ENCODE data around the gene S1PR5.

The S1PR5 gene

GRCh38 chr19:10516671-10517286, 468 bp downstream of the S1PR5 start:
- no peak for DNase-seq (ENCODE audit: low read depth, low spot score)

GRCh38 chr19:10516064-10516385, 1.2 kb downstream of the S1PR5 start:
- no peak for DNase-seq (ENCODE audit: low read depth, low spot score)

GRCh38 chr19:10514211-10515145, 2.8 kb downstream of the S1PR5 start:
- peak; percentile 64 for DNase-seq (ENCODE audit: low read depth, low spot score)

- peak; percentile 59 for DNase-seq (ENCODE audit: low read depth, low spot score)
Measured at GRCh38 chr19:10513223-10513622, 4.0 kb downstream of the S1PR5 start.

- peak; percentile 56 for DNase-seq (ENCODE audit: low read depth, low spot score)
Measured at GRCh38 chr19:10510301-10510802, 6.9 kb downstream of the S1PR5 start.

- DNase-seq (ENCODE audit: low read depth, low spot score): no peak
Measured at GRCh38 chr19:10508707-10509106, 8.5 kb downstream of the S1PR5 start.

- no peak for DNase-seq (ENCODE audit: low read depth, low spot score)
Measured at GRCh38 chr19:10508036-10508435, 9.2 kb downstream of the S1PR5 start.

GRCh38 chr19:10505583-10506229, 11.5 kb downstream of the S1PR5 start:
- DNase-seq (ENCODE audit: low read depth, low spot score): peak; percentile 79

GRCh38 chr19:10503002-10503789, 14.1 kb downstream of the S1PR5 start, which contains the start of gene KEAP1:
TSS of gene KEAP1 (minus strand) at chr19:10503356. CDS start at chr19:10500033, 3,323 bp downstream.
- peak; percentile 57 for DNase-seq (ENCODE audit: low read depth, low spot score)

- peak; percentile 84 for DNase-seq (ENCODE audit: low read depth, low spot score)
Measured at GRCh38 chr19:10502524-10503001, 14.7 kb downstream of the S1PR5 start.

GRCh38 chr19:10501971-10502523, 15.2 kb downstream of the S1PR5 start:
- DNase-seq (ENCODE audit: low read depth, low spot score): peak; percentile 60

- DNase-seq (ENCODE audit: low read depth, low spot score): peak; percentile 62
Measured at GRCh38 chr19:10500247-10500592, 17.0 kb downstream of the S1PR5 start.

GRCh38 chr19:10499550-10500246, 17.5 kb downstream of the S1PR5 start:
- DNase-seq (ENCODE audit: low read depth, low spot score): no peak

- DNase-seq (ENCODE audit: low read depth, low spot score): no peak
Measured at GRCh38 chr19:10497371-10497770, 19.9 kb downstream of the S1PR5 start.

- DNase-seq (ENCODE audit: low read depth, low spot score): no peak
Measured at GRCh38 chr19:10491472-10492047, 25.7 kb downstream of the S1PR5 start.

- DNase-seq (ENCODE audit: low read depth, low spot score): no peak
Measured at GRCh38 chr19:10486551-10486950, 30.7 kb downstream of the S1PR5 start.

- peak; percentile 97 for DNase-seq (ENCODE audit: low read depth, low spot score)
Measured at GRCh38 chr19:10478903-10479384, 38.3 kb downstream of the S1PR5 start.

GRCh38 chr19:10478476-10478875, 38.8 kb downstream of the S1PR5 start:
- no peak for DNase-seq (ENCODE audit: low read depth, low spot score)

GRCh38 chr19:10474962-10475451, 42.2 kb downstream of the S1PR5 start:
- peak; percentile 16 for DNase-seq (ENCODE audit: low read depth, low spot score)

- no peak for DNase-seq (ENCODE audit: low read depth, low spot score)
Measured at GRCh38 chr19:10473192-10473591, 44.1 kb downstream of the S1PR5 start.

Data from ELF-1 (cell line).